Measurements from ENCODE around the gene SDR42E2. TPM values are rescaled to one million over a fixed set of nuclear protein-coding genes. Genes with fewer than 3 reads are reported as not detected.
"Not testable (repeated sequence)": the region's sequence is repeated elsewhere in the genome, so short reads cannot be mapped to it uniquely, and the experiment has no call there.

The SDR42E2 gene
- total RNA-seq, 1 experiment from 2014 or later: not detected

DNA sequence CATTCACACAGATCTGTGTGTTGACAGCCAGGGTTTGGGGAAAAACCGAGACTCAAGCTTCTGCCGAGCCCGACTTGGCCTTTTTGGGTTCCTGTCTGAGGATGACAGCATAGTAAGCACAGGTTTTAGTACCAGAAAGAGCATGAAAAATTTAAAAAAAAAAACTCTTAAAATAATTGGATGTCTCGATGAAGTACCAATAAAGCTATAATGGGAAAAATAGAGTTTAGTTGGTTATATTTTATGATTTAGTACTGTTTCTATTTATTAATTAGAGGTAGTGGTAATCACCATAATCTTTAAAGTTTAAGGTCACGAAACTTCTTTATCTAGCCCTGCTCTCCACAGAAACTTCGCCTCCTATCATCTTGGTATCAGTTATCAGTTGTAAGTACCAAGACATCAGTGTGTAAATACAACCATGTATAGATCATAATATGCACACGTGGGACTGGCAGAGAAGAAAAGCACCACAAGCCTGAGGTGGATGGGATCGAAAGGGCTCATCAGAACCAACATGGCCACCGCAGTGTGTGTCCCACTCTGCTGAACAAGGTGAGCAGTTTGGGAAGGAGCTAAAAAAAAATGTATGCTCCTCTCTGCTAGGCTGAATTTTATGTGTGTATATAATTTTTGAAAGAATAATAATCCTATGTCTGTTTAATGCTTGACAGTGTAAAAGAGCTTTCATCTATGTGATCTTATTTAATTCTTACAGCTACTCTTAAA is 29.4 kb downstream of the SDR42E2 start:
- DNase-seq (ENCODE audit: low spot score): no peak

DNA sequence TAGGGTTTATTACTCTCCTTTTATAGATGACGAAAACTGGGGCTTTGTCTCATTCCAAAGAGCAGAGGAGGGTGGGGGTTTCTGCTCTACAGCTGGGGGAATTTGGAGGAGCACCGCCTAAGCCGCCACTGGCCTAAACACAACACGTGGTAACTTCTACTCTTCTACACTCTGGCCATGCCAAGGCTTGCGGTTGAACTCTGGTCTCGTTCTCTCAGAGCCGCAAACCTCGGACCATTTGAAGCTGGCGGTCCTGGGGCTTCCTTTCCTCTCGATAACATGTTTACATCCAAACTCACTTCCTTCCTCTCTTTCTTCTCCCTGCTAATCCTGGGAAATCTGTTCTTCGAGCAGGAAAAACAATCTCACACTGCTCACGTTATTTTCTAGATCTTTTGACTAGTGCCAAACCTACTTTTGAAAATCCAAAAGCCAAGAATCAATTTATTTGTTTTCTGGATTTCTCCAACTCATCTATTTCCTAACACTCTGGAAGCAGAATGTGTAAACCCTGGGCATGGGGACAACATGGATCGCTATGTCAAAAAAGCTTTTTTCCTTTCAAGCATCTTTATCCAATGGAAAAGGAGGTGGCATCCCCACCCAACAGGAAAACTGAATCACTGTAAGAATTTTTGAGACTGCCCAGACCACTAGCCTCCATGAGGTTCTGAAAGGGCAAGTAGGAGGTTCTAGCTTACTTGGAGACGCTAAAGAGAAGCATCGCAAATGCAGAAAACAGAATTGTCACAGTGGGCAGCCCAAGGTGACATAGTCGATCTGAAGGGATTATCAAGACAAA is 30.2 kb downstream of the SDR42E2 start:
- DNase-seq (ENCODE audit: low spot score): peak; percentile 91

DNA sequence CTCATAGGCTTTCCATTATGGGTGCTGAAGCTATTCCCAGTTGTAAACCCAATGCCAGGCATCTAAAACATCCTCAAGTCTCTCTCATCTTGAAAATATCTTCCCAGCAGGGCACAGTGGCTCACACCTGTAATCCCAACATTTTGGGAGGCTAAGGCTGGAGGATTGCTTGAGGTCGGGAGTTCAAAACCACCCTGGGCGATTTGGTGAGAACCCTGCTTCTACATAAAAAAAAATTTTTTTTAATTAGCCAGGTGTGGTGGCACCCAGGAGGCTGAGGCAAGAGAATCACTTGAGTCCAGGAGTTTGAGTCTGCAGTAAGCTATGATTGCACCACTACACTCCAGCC is 30.7 kb downstream of the SDR42E2 start:
- no peak for DNase-seq (ENCODE audit: low spot score)

- no peak for DNase-seq (ENCODE audit: low spot score)
Observed at GRCh38 chr16:22194707-22195444, 32.6 kb downstream of the SDR42E2 start.

DNA sequence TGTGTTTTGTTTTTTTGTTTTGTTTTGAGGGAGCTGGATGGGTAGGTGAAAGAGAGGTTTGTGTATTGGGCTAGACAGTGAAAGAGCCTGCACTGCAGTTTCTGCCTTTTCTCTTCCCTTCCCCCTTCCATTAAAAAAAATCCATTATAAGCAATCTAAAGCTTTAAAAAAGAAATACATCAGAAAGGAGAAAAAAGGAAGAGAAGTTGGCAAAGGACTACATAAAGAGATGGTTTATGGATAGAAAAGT is 33.1 kb downstream of the SDR42E2 start:
- DNase-seq (ENCODE audit: low spot score): no peak

- DNase-seq (ENCODE audit: low spot score): peak; percentile 83
Observed at GRCh38 chr16:22195695-22196558, 33.6 kb downstream of the SDR42E2 start.

- DNase-seq (ENCODE audit: low spot score): not testable (repeated sequence)
Observed at GRCh38 chr16:22196559-22197168, 34.4 kb downstream of the SDR42E2 start.

GRCh38 chr16:22198547-22199293 is 36.4 kb downstream of the SDR42E2 start:
- no peak for DNase-seq (ENCODE audit: low spot score)

- DNase-seq (ENCODE audit: low spot score): no peak
Observed at GRCh38 chr16:22202261-22202637, 39.9 kb downstream of the SDR42E2 start.

GRCh38 chr16:22203091-22203490 is 40.8 kb downstream of the SDR42E2 start:
- no peak for DNase-seq (ENCODE audit: low spot score)

DNA sequence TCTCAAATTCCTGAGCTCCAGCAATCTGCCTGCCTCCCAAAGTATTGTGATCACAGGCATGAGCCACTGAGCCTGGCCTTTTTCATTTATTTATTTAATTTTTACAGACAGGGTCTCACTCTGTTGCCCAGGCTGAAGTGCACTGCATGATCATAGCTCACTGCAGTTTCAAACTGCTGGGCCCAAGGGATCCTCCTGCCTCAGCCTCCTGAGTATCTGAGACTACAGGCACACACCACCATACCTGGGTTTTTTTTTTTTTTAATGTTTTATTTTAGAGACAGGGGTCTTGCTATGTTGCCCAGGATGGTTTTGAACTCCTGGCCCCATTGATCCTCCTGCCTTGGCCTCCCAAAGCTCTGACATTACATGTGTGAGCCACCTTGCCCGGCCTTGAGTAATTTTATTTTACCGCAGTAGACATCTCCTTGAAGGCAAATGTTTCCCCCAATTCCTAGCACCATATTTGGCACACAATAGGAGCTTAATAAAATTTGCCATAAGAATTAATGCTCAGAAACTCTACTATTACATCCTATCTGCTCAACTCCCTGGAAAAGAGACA is 41.9 kb downstream of the SDR42E2 start:
- DNase-seq (ENCODE audit: low spot score): no peak

GRCh38 chr16:22205577-22206012 is 43.3 kb downstream of the SDR42E2 start:
- DNase-seq (ENCODE audit: low spot score): no peak

DNA sequence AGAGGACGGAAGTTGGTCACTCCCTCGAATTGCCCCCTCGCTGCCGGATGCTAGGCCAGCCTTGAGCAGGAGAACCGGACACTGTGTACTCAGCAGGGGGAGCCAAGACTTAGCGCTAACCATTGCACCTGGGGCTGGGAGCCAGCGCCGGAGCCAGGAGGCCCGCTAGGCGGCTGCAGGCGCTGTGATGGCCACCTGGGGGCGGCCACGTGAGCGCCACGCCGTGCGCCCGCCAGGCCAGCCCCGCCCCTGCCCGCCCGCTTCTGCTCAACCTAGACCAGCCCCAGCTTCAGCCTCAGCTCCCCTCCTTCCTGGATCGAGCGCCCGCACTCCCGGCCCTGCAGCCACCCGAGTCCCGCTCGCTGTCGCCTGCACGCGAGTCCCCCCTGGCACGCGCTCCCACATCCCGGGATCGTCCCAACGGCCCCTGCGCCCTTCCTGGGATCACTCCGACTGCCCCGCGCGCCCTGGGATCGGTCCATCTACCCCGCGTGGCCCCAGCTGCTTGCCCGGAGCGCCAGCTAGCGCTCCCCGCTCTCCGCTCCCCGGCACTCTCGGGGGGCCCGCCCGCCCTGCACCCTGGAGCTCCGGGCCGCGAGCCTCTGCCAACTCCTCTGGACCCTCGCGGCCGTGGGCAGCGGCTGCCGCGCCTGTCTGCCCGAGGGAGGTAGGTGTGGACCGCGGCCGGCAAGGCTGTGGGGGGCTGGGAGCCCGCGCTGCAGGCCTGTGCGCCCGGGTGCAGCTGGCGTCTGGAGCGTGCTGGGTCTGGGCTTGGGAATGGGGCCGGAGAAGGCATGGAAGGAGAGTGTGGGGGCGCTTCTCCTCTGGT is 43.9 kb downstream of the SDR42E2 start, which contains the start of gene EEF2K:
EEF2K (plus strand) TSS at position 266 of the 829 bp plus-strand sequence. CDS start 19,452 bp downstream, outside the sequence.
- DNase-seq (ENCODE audit: low spot score): peak; percentile 95

DNA sequence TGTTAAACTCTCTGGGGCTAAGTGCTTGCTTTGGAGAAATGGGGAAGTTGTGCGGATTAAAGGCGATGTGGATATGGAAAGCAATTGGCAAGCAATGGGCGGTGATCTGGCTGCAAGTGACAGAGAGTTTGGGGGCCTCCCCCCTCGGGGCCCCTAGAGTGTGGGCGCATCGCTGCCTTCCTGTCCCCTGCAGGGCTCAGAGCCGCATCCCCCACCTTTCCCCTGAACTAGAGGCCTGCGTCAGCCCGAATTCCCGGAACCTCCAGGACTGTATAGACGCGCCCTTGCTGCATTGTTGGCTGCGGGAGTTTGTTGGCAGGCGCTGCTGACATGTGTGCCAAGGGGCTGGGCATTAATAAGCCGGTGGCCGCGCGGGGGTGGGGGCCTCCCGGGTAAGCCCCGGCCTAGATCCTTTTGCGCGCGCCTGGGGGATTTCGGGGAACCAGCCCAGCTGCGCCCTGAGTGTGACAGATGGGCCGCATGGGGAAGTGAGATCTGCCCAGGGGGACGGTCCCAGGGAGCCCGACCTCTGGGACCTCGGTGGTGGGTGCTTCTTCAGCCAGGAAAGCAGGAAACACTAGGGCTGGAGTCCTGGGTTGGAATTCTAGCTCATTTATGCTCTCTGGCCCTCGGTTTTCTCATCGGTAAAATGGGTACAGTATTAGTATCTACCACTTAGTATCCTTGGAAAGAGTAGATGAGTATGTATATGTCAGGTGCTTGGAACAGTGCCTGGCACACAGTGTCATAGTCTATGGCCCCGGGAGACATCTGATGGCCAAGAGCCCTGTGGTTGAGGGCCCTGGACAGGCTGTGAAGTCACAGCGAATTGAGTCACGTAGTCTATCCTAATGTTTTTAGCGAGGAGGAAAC is 44.8 kb downstream of the SDR42E2 start:
- peak; percentile 37 for DNase-seq (ENCODE audit: low spot score)

GRCh38 chr16:22207715-22208360 is 45.5 kb downstream of the SDR42E2 start:
- DNase-seq (ENCODE audit: low spot score): no peak

- DNase-seq (ENCODE audit: low spot score): no peak
Observed at GRCh38 chr16:22210285-22210684, 48.0 kb downstream of the SDR42E2 start.

DNA sequence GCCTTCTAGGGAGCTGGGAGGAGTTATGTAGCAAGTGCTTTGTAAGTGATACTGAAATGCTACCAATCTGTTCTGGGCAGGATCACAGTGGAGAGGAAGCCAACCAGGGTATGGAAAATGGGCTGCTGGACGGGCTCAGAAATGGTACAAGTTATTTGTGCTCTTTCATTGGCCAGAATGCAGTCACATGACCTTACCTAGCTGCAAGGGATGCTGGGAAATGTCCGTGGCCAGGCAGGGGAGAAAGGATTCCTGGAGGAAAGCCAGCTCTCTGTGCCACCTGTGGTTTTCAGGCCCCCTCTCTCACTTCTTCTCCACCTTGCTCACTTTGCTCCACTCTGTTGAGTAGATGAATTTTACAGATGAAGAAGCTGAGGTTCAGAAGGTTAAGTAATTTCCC is 48.5 kb downstream of the SDR42E2 start:
- DNase-seq (ENCODE audit: low spot score): no peak

- DNase-seq (ENCODE audit: low spot score): no peak
Observed at GRCh38 chr16:22213236-22213635, 50.9 kb downstream of the SDR42E2 start.

Measured in H4 (cell line).